Hepatocyte (in vitro differentiated cells): ENCODE results near the gene MEGF10. TPM values are rescaled to one million over a fixed set of nuclear protein-coding genes. Genes with fewer than 3 reads are reported as not detected.

ENCODE experiments used
- DNase-seq: peaks from one replicate; pipeline ENCODE4 v3.0.0-alpha.2; 2016; ENCODE audit warnings: low spot score
- H2AFZ ChIP-seq: fragments of 200-600 bp; sonication (generic); 2 replicates; pipeline ENCODE4 v1.6.0; 2016; ENCODE audit warnings: antibody characterized with exemption, mild to moderate bottlenecking
- H3K27ac ChIP-seq: fragments of 200-600 bp; sonication (generic); 2 replicates; pipeline ENCODE4 v1.5.1; 2016; ENCODE audit warnings: mild to moderate bottlenecking
- H3K27me3 ChIP-seq: fragments of 200-600 bp; sonication (generic); 2 replicates; pipeline ENCODE4 v1.6.1; 2016
- H3K36me3 ChIP-seq: fragments of 200-600 bp; sonication (generic); replicated peaks from 2 replicates; pipeline ENCODE4 v1.5.1; 2016; ENCODE audit warnings: low read depth; ENCODE audit not compliant: insufficient read depth
- H3K4me1 ChIP-seq: fragments of 200-600 bp; sonication (generic); 2 replicates; pipeline ENCODE4 v1.5.1; 2016; ENCODE audit warnings: mild to moderate bottlenecking, moderate library complexity; ENCODE audit not compliant: insufficient read depth
- H3K4me2 ChIP-seq: fragments of 200-600 bp; sonication (generic); 2 replicates; pipeline ENCODE4 v1.6.0; 2016
- H3K4me3 ChIP-seq: fragments of 200-600 bp; sonication (generic); 2 replicates; pipeline ENCODE4 v1.5.1; 2016; ENCODE audit warnings: mild to moderate bottlenecking
- H3K79me2 ChIP-seq: fragments of 200-600 bp; sonication (generic); 2 replicates; pipeline ENCODE4 v1.6.0; 2017; ENCODE audit warnings: mild to moderate bottlenecking
- H3K9me2 ChIP-seq: fragments of 200-600 bp; sonication (generic); replicated peaks from 2 replicates; pipeline ENCODE4 v1.6.0; 2017; ENCODE audit warnings: mild to moderate bottlenecking; ENCODE audit not compliant: insufficient read depth
- H3K9me3 ChIP-seq: fragments of 200-600 bp; sonication (generic); 2 replicates; pipeline ENCODE4 v1.5.1; 2016; ENCODE audit warnings: low read depth, mild to moderate bottlenecking
- H4K20me1 ChIP-seq: fragments of 200-600 bp; sonication (generic); 2 replicates; pipeline ENCODE4 v1.6.0; 2016; ENCODE audit warnings: mild to moderate bottlenecking; ENCODE audit not compliant: insufficient read depth, poor library complexity, severe bottlenecking
- CTCF ChIP-seq: fragments of 200-600 bp; sonication (generic); IDR thresholded peaks from 2 replicates; pipeline ENCODE4 v1.5.1; 2016; ENCODE audit warnings: antibody characterized with exemption, mild to moderate bottlenecking; ENCODE audit not compliant: poor library complexity
- EZH2 ChIP-seq: fragments of 200-600 bp; sonication (generic); IDR thresholded peaks from 2 replicates; pipeline ENCODE4 v1.6.1; 2016; ENCODE audit warnings: antibody characterized with exemption, mild to moderate bottlenecking, borderline replicate concordance
- EZH2phosphoT487 ChIP-seq: fragments of 200-600 bp; sonication (generic); IDR thresholded peaks from one replicate; pipeline ENCODE4 v1.6.1; 2018; ENCODE audit warnings: antibody characterized with exemption, mild to moderate bottlenecking, low read depth, moderate library complexity; ENCODE audit not compliant: unreplicated experiment, severe bottlenecking
- WGBS: methylation state at CpG from one replicate; pipeline ENCODE4 v1.1.6; 2016; ENCODE audit warnings: low lambda C conversion rate; ENCODE audit errors: missing lambda C conversion rate; 5-methylcytosine and 5-hydroxymethylcytosine counted together
- polyA plus RNA-seq: library from polyadenylated mRNA; unstranded; fragments of >200 nt; fragmentation: Nextera tagmentation; extraction: Ambion mirVana; gene quantifications from 2 replicates; pipeline ENCODE4 v1.2.1, GENCODE V29; 2016
- total RNA-seq: library from RNA; depleted of rRNA; stranded (reverse); fragments of >200 nt; gene quantifications from 2 replicates; pipeline ENCODE4 v1.2.3, GENCODE V29; 2014

The MEGF10 gene
- total and polyA plus RNA-seq, 2 experiments from 2014 or later: 1.7 to 6.7 TPM

DNA sequence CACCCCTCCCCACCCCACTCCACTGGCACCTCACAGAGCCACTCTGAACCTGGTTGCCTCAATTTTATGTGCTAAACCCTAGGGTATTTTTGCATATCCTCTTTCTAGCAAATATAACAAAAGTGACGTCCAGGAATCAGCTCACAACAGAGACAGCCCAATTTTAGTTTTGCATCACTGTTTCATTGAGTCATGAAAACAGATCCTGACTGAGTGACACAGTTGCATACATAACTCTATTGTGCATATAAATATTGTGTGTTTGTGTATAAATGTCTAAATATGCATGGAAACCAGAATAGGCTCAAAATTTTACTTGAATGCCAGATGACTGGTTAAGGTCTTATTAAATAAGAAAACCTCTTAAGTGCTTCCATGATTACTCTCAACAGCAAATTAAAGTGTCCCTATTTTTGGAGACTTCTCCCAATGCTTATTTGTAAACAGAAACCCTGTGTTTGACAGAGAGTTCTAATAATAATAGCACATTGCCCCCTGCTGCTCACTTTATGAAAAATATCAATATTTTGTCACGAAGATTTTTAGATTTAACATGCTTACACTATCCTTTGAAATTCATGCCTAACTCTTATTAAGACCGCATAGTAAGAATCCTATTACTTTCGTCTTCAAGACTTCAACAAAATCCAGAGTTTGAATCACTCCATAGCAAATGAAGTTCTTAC is 151.3 kb downstream of the MEGF10 start:
- WGBS: 74% methylated on average over 4 of the region's 4 CpGs
- TF ChIP-seq CTCF: peak; percentile 54
- no peak for TF ChIP-seq EZH2phosphoT487

DNA sequence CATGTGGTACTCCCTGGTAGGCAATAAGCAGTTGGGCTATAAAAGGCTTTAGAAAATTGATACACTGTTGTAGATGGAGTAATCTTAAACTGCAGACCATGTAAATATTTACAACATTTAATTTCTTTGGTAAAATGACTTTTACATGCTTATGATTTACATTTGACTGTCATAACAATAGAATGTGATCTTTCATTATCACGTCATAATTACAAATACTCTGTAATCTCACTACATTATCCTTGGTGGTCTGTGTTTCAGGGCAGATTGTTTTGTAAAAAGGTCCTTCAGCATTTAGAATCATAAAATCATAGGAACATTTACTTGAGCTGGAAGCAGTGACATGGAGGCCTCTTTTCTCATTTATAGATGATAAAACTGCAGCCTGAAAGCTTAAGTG is 153.6 kb downstream of the MEGF10 start:
- no peak overlapping the region for H2AFZ ChIP-seq
- 67% methylated on average over 1 of the region's 1 CpG for WGBS
- H4K20me1 ChIP-seq: no peaks in the 10 kb centered on the region
- TF ChIP-seq EZH2: no peak
- TF ChIP-seq CTCF: no peak
- no peak for TF ChIP-seq EZH2phosphoT487
- H3K27me3 ChIP-seq: no peaks in the 10 kb centered on the region
- no peaks in the 10 kb centered on the region for H3K9me2 ChIP-seq
- H3K4me2 ChIP-seq: no peak overlapping the region
- no peaks in the 10 kb centered on the region for H3K9me3 ChIP-seq
- H3K27ac ChIP-seq: no peak overlapping the region
- no peak overlapping the region for H3K4me3 ChIP-seq
- DNase-seq: no peak
- no peaks in the 10 kb centered on the region for H3K79me2 ChIP-seq
- no peaks in the 10 kb centered on the region for H3K36me3 ChIP-seq
- H3K4me1 ChIP-seq: peaks cover 8% of the 10 kb centered on the region

More for the DNA sequence above, 151.3 kb downstream of the MEGF10 start:
- no peaks in the 10 kb centered on the region for H3K79me2 ChIP-seq
- no peak overlapping the region for H3K4me2 ChIP-seq
- H3K27ac ChIP-seq: no peak overlapping the region
- no peaks in the 10 kb centered on the region for H3K36me3 ChIP-seq
- H4K20me1 ChIP-seq: no peaks in the 10 kb centered on the region
- peak; percentile 24 for DNase-seq
- no peaks in the 10 kb centered on the region for H3K9me2 ChIP-seq
- peaks cover 8% of the 10 kb centered on the region for H3K4me1 ChIP-seq
- no peak overlapping the region for H3K4me3 ChIP-seq
- no peaks in the 10 kb centered on the region for H3K9me3 ChIP-seq
- no peaks in the 10 kb centered on the region for H3K27me3 ChIP-seq
- H2AFZ ChIP-seq: no peak overlapping the region

- H3K4me2 ChIP-seq: no peak overlapping the region
- TF ChIP-seq EZH2phosphoT487: no peak
- TF ChIP-seq CTCF: no peak
- TF ChIP-seq EZH2: no peak
- H3K27me3 ChIP-seq: no peaks in the 10 kb centered on the region
- H4K20me1 ChIP-seq: no peaks in the 10 kb centered on the region
- H3K9me3 ChIP-seq: no peaks in the 10 kb centered on the region
- H3K27ac ChIP-seq: peak overlapping the region; percentile 15
- DNase-seq: no peak
- H3K4me1 ChIP-seq: peaks cover 8% of the 10 kb centered on the region
- H3K4me3 ChIP-seq: no peak overlapping the region
- H3K36me3 ChIP-seq: no peaks in the 10 kb centered on the region
- WGBS: 38% methylated on average over 4 of the region's 4 CpGs
- no peak overlapping the region for H2AFZ ChIP-seq
- no peaks in the 10 kb centered on the region for H3K79me2 ChIP-seq
- H3K9me2 ChIP-seq: no peaks in the 10 kb centered on the region
Observed at GRCh38 chr5:127445328-127445727, 154.7 kb downstream of the MEGF10 start.

- H3K27me3 ChIP-seq: no peaks in the 10 kb centered on the region
- no peaks in the 10 kb centered on the region for H3K9me2 ChIP-seq
- H3K9me3 ChIP-seq: no peaks in the 10 kb centered on the region
- H3K4me1 ChIP-seq: peaks cover 8% of the 10 kb centered on the region
- TF ChIP-seq CTCF: no peak
- no peak for TF ChIP-seq EZH2
- no peak for TF ChIP-seq EZH2phosphoT487
- no peak overlapping the region for H3K4me2 ChIP-seq
- no peaks in the 10 kb centered on the region for H3K36me3 ChIP-seq
- H4K20me1 ChIP-seq: no peaks in the 10 kb centered on the region
- H3K27ac ChIP-seq: peak overlapping the region; percentile 49
- H3K79me2 ChIP-seq: no peaks in the 10 kb centered on the region
- no peak for DNase-seq
- 78% methylated on average over 2 of the region's 2 CpGs for WGBS
- H3K4me3 ChIP-seq: no peak overlapping the region
- no peak overlapping the region for H2AFZ ChIP-seq
Observed at GRCh38 chr5:127446626-127447025, 156.0 kb downstream of the MEGF10 start.
